ENCODE results near the gene RNASE8.

The RNASE8 gene

DNA sequence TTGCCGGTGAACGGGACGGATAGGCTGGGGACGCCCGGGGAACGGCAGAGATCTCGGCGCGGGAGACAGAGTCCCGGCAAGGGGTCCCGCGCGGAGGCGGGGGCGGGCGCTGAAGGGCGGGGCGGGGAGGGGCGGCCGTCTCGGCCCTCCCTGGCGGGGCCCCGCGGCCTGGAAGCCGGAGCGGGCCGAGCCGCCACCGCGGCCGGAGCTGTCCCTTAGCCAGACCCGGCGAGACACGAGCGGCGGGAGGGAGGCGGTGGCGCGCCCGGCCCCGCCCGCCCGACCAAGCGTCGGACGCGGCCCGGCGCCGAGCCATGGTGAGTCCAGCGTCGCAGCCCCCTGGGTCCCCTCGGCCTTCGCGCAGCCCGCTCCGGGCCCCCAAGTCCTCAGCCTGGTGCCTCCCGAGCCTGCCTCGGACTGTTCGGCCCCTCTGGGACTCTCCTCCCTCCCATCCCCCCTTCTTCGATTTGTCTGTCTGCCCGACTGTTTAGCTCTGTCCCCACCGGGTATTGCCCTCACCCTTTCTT is 12.5 kb downstream of the RNASE8 start, which contains the start of gene ARHGEF40:
TSS of gene ARHGEF40 (plus strand) at position 222 of the 527 bp plus-strand sequence. CDS start at position 315, 93 bp downstream.
- Histone ChIP-seq H3K27me3 (replicated peaks; ENCODE audit: control insufficient read depth, insufficient read depth, low read length) (peaks cover 5% of the 10 kb centered on the region), H3K36me3 (ENCODE audit: control insufficient read depth, insufficient read depth, low read length) (no peaks in the 10 kb centered on the region), H3K4me3 (replicated peaks; ENCODE audit: low read depth, low read length) (peak within 1 kb of the TSS; percentile 57)
- TF ChIP-seq, protein P1, sequence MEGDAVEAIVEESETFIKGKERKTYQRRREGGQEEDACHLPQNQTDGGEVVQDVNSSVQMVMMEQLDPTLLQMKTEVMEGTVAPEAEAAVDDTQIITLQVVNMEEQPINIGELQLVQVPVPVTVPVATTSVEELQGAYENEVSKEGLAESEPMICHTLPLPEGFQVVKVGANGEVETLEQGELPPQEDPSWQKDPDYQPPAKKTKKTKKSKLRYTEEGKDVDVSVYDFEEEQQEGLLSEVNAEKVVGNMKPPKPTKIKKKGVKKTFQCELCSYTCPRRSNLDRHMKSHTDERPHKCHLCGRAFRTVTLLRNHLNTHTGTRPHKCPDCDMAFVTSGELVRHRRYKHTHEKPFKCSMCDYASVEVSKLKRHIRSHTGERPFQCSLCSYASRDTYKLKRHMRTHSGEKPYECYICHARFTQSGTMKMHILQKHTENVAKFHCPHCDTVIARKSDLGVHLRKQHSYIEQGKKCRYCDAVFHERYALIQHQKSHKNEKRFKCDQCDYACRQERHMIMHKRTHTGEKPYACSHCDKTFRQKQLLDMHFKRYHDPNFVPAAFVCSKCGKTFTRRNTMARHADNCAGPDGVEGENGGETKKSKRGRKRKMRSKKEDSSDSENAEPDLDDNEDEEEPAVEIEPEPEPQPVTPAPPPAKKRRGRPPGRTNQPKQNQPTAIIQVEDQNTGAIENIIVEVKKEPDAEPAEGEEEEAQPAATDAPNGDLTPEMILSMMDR (IDR thresholded peaks at IDR 0.05; ENCODE audit: insufficient read depth, low read length, poor library complexity, severe bottlenecking): no peak
- no peak for DNase-seq (ENCODE audit: extremely low read depth, insufficient read length)

- TF ChIP-seq, protein P1 (IDR thresholded peaks at IDR 0.05; ENCODE audit: insufficient read depth, low read length, poor library complexity, severe bottlenecking): no peak
- no peak for DNase-seq (ENCODE audit: extremely low read depth, insufficient read length)
- H3K27me3 ChIP-seq (replicated peaks; ENCODE audit: control insufficient read depth, insufficient read depth, low read length): peaks cover 5% of the 10 kb centered on the region
Observed at GRCh38 chr14:21070610-21071224, 13.1 kb downstream of the RNASE8 start.

GRCh38 chr14:21071225-21072030 is 13.8 kb downstream of the RNASE8 start:
- TF ChIP-seq, protein P1 (IDR thresholded peaks at IDR 0.05; ENCODE audit: insufficient read depth, low read length, poor library complexity, severe bottlenecking): no peak
- Histone ChIP-seq H3K36me3 (ENCODE audit: control insufficient read depth, insufficient read depth, low read length) (no peaks in the 10 kb centered on the region), H3K27me3 (replicated peaks; ENCODE audit: control insufficient read depth, insufficient read depth, low read length) (peaks cover 5% of the 10 kb centered on the region), H3K4me3 (replicated peaks; ENCODE audit: low read depth, low read length) (peak overlapping the region; percentile 39)
- peak; percentile 84 for DNase-seq (ENCODE audit: extremely low read depth, insufficient read length)

More at GRCh38 chr14:21070610-21071224, 13.1 kb downstream of the RNASE8 start:
- Histone ChIP-seq H3K36me3 (ENCODE audit: control insufficient read depth, insufficient read depth, low read length) (no peaks in the 10 kb centered on the region), H3K4me3 (replicated peaks; ENCODE audit: low read depth, low read length) (peak overlapping the region; percentile 57)

DNA sequence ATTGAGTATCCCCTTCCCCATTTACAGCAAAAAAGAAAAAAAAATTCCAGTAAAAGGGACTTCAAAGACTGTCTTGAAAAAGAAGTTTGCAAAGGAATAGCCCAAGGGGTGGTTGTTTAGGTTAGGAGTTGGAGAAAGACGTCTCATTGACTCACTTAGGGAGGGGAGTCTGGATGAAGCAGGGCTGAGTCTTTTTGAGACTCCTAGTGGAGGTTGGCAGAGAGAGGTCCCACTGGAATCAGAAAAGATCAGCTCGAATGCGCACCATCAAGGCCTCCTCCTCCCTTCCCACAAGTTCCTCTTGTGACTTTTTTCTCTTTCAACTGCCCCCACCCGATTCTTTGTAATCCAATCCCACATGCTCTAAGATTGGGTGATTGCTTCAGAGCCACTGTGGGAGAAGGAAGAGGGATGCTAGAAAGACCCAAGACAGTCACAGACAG is 14.4 kb downstream of the RNASE8 start:
- Histone ChIP-seq H3K4me3 (replicated peaks; ENCODE audit: low read depth, low read length) (peak overlapping the region; percentile 39; the same call in 1 of the 2 replicates), H3K27me3 (replicated peaks; ENCODE audit: control insufficient read depth, insufficient read depth, low read length) (peaks cover 5% of the 10 kb centered on the region), H3K36me3 (ENCODE audit: control insufficient read depth, insufficient read depth, low read length) (no peaks in the 10 kb centered on the region)
- no peak for DNase-seq (ENCODE audit: extremely low read depth, insufficient read length)
- TF ChIP-seq, protein P1 (IDR thresholded peaks at IDR 0.05; ENCODE audit: insufficient read depth, low read length, poor library complexity, severe bottlenecking): no peak

GRCh38 chr14:21072781-21073339 is 15.2 kb downstream of the RNASE8 start:
- H3K4me3 ChIP-seq (replicated peaks; ENCODE audit: low read depth, low read length): no peak overlapping the region
- TF ChIP-seq, protein P1 (IDR thresholded peaks at IDR 0.05; ENCODE audit: insufficient read depth, low read length, poor library complexity, severe bottlenecking): no peak
- H3K27me3 ChIP-seq (replicated peaks; ENCODE audit: control insufficient read depth, insufficient read depth, low read length): peaks cover 5% of the 10 kb centered on the region
- DNase-seq (ENCODE audit: extremely low read depth, insufficient read length): no peak
- no peaks in the 10 kb centered on the region for H3K36me3 ChIP-seq (ENCODE audit: control insufficient read depth, insufficient read depth, low read length)
